ENCODE measurements around the gene TREH. TPM values are rescaled to one million over a fixed set of nuclear protein-coding genes. Genes with fewer than 3 reads are reported as not detected.
"Not testable (repeated sequence)": the region's sequence is repeated elsewhere in the genome, so short reads cannot be mapped to it uniquely, and the experiment has no call there.

TREH gene
- total RNA-seq, 1 donor from 2014 or later = not detected

- DNase-seq = no peak
Measured at GRCh38 chr11:118628432-118628831, 51.0 kb downstream of the TREH start.

- DNase-seq = no peak
Measured at GRCh38 chr11:118628031-118628430, 51.4 kb downstream of the TREH start.

GRCh38 chr11:118627566-118627965, 51.9 kb downstream of the TREH start:
- DNase-seq = no peak

GRCh38 chr11:118625976-118626375, 53.5 kb downstream of the TREH start:
- no peak for DNase-seq

GRCh38 chr11:118625036-118625690, 54.3 kb downstream of the TREH start:
- DNase-seq = no peak

- DNase-seq = peak; percentile 50
Measured at GRCh38 chr11:118623269-118623655, 56.2 kb downstream of the TREH start.

GRCh38 chr11:118622376-118623268, 56.8 kb downstream of the TREH start:
- DNase-seq = peak; percentile 81

GRCh38 chr11:118621784-118622375, 57.6 kb downstream of the TREH start:
- DNase-seq = no peak

GRCh38 chr11:118621071-118621783, 58.2 kb downstream of the TREH start:
- peak; percentile 94 for DNase-seq

- no peak for DNase-seq
Measured at GRCh38 chr11:118620529-118621070, 58.9 kb downstream of the TREH start.

GRCh38 chr11:118619444-118620197, 59.8 kb downstream of the TREH start:
- peak; percentile 54 for DNase-seq

GRCh38 chr11:118618991-118619375, 60.5 kb downstream of the TREH start:
- peak; percentile 38 for DNase-seq

GRCh38 chr11:118618115-118618990, 61.1 kb downstream of the TREH start:
- DNase-seq = peak; percentile 60

GRCh38 chr11:118615976-118616371, 63.5 kb downstream of the TREH start:
- no peak for DNase-seq

GRCh38 chr11:118615282-118615975, 64.0 kb downstream of the TREH start:
- no peak for DNase-seq

GRCh38 chr11:118614511-118614910, 64.9 kb downstream of the TREH start:
- DNase-seq = no peak

- DNase-seq = peak; percentile 48
Measured at GRCh38 chr11:118612378-118612777, 67.1 kb downstream of the TREH start.

- not testable (repeated sequence) for DNase-seq
Measured at GRCh38 chr11:118611433-118611795, 68.0 kb downstream of the TREH start.

- peak; percentile 80 for DNase-seq
Measured at GRCh38 chr11:118610773-118611432, 68.5 kb downstream of the TREH start.
